SH-SY5Y (cell line): ENCODE data around the gene ETV1.

Source experiments
- GATA2 ChIP-seq: IDR thresholded peaks from 2 replicates; pipeline ENCODE4 v1.6.1; 2011; ENCODE audit warnings: mild to moderate bottlenecking, low read depth, low read length
- GATA3 ChIP-seq: IDR thresholded peaks from 2 replicates; pipeline ENCODE4 v1.6.1; 2011; ENCODE audit warnings: low read depth, mild to moderate bottlenecking, low read length, moderate library complexity

- TF ChIP-seq GATA2 (no peak), GATA3 (no peak)
Measured at GRCh38 chr7:13856012-13856411, 133.5 kb downstream of the ETV1 start.
